Measurements from ENCODE around the gene ETNPPL. TPM values are rescaled to one million over a fixed set of nuclear protein-coding genes. Genes with fewer than 3 reads are reported as not detected.

Gene ETNPPL
- total RNA-seq, 4 donors from 2014 or later = not detected

DNA sequence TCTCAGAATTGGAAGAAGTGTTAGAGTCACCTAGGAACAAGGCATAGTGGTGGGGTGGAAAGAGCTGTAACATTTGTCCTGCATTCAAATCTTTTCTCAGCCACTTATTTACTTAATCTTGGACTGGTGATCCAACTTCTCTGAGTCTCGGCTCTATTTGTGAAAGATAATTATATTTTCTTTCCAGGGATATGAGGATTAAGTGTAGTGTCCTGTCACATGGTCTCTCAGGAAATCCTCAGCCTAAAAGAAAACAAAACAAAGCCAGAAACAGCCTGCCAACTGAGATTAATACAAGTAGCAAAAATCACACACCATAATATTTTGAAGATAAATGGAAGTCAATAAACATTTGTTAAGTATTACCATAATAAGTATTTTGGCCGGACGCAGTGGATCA is 33.3 kb upstream of the ETNPPL start:
- H3K4me3 ChIP-seq (ENCODE audit: low read depth, poor library complexity, severe bottlenecking) = no peak overlapping the region
- no peak for TF ChIP-seq POLR2A (IDR thresholded peaks at IDR 0.05)
- TF ChIP-seq, protein P1, sequence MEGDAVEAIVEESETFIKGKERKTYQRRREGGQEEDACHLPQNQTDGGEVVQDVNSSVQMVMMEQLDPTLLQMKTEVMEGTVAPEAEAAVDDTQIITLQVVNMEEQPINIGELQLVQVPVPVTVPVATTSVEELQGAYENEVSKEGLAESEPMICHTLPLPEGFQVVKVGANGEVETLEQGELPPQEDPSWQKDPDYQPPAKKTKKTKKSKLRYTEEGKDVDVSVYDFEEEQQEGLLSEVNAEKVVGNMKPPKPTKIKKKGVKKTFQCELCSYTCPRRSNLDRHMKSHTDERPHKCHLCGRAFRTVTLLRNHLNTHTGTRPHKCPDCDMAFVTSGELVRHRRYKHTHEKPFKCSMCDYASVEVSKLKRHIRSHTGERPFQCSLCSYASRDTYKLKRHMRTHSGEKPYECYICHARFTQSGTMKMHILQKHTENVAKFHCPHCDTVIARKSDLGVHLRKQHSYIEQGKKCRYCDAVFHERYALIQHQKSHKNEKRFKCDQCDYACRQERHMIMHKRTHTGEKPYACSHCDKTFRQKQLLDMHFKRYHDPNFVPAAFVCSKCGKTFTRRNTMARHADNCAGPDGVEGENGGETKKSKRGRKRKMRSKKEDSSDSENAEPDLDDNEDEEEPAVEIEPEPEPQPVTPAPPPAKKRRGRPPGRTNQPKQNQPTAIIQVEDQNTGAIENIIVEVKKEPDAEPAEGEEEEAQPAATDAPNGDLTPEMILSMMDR (IDR thresholded peaks at IDR 0.05) = no peak
- intact Hi-C loops (cut with DNase I; ENCODE audit: low total_unique reads) = no loop called here
- 55 to 58% methylated on average over 3 of the region's 3 CpGs for WGBS, 2 donors
- no peak for DNase-seq (ENCODE audit: low spot score in 2 of 2)

DNA sequence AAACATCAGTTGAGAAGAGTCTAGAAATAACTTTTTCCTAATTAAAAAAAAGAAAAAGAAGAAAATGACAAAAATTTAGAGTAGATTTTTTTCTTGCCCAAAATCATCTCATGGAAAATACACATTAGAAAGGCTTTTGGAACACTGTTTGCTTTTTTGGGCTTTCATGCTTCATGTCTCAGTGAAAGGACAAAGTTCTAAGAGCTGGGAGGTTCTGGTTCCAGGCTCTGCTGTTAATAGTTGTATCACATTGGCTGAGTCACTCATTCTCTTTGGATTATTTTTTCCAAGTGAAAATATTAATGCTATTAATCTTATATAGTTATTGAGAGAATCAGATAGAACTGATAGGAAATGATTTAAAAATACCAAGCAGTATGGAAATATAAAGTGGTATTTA is 32.9 kb upstream of the ETNPPL start:
- intact Hi-C loops (cut with DNase I; ENCODE audit: low total_unique reads) = no loop called here
- no peak for DNase-seq (ENCODE audit: low spot score in 2 of 2)
- no peak for TF ChIP-seq POLR2A (IDR thresholded peaks at IDR 0.05)
- TF ChIP-seq, protein P1 (IDR thresholded peaks at IDR 0.05) = no peak
- H3K4me3 ChIP-seq (ENCODE audit: low read depth, poor library complexity, severe bottlenecking) = no peak overlapping the region

DNA sequence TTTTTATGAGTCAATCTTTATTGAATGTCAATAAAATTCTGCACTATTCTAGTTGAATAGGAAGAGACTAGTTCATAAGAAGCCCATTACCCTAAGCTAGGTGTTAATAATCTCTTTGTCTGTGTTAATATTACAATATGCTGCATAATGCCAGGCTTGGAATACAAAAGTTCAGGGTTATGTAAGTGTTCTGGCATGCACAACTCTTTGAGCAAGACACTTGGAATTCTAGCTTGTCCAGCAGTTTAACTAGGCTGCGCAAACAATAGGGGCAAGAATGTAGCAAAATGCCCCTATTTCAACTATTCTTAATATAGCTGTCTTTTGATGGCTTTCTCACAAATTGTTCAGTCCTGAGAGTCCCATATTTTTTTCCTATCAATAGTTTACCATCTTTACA is 31.3 kb upstream of the ETNPPL start:
- DNase-seq (ENCODE audit: low spot score in 2 of 2) = no peak
- H3K4me3 ChIP-seq (ENCODE audit: low read depth, poor library complexity, severe bottlenecking) = no peak overlapping the region
- intact Hi-C loops (cut with DNase I; ENCODE audit: low total_unique reads) = no loop called here
- WGBS, 2 donors = 51 to 54% methylated on average over 1 of the region's 1 CpG
- TF ChIP-seq, protein P1 (IDR thresholded peaks at IDR 0.05) = no peak
- TF ChIP-seq POLR2A (IDR thresholded peaks at IDR 0.05) = no peak

DNA sequence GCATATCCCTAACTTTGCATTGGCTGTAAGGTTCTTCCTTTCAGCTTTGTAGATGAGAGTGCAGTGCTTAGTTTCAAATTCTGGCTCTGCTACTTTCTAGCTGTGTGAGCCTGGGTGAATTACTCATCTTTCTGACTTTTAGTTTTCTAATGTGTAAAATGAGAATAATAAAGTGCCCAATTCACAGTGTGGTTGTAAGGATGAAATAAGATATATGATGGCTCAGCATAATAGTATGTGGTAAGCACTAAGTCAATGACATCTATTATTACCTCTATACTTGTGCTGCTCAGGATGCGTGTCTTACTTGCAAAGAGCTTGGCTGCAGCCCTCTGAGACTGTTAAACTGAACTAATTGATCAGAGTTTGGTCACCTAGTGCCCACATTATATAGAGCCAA is 30.6 kb upstream of the ETNPPL start:
- intact Hi-C loops (cut with DNase I; ENCODE audit: low total_unique reads) = no loop called here
- 93 to 100% methylated on average over 1 of the region's 1 CpG for WGBS, 2 donors
- no peak overlapping the region for H3K4me3 ChIP-seq (ENCODE audit: low read depth, poor library complexity, severe bottlenecking)
- DNase-seq (ENCODE audit: low spot score in 2 of 2) = no peak
- TF ChIP-seq, protein P1 (IDR thresholded peaks at IDR 0.05) = no peak
- TF ChIP-seq POLR2A (IDR thresholded peaks at IDR 0.05) = no peak

DNA sequence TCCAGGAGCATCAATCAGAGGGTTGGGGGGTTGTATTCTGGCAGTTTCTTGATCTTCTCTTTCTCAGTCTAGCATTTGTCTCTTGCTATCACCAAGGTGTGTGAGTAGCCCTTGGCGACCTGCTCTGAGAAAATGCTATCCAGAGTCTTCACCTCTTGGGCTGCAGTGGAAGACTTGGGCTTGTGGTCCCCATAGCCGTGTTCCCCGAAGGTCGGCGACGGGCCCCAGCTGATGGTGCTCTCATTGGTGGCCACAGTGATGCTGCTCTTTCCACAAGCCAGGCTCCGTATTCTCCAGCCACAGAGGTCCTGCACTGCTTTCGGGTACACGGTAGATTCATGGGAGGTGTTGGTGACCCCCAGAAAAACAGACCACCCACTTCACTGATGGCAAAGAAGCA is 25.9 kb upstream of the ETNPPL start:
- no peak for DNase-seq (ENCODE audit: low spot score in 2 of 2)
- no peak overlapping the region for H3K4me3 ChIP-seq (ENCODE audit: low read depth, poor library complexity, severe bottlenecking)
- TF ChIP-seq POLR2A (IDR thresholded peaks at IDR 0.05) = no peak
- TF ChIP-seq, protein P1 (IDR thresholded peaks at IDR 0.05) = no peak
- WGBS, 2 donors = 95 to 100% methylated on average over 9 of the region's 9 CpGs
- intact Hi-C loops (cut with DNase I; ENCODE audit: low total_unique reads) = no loop called here

DNA sequence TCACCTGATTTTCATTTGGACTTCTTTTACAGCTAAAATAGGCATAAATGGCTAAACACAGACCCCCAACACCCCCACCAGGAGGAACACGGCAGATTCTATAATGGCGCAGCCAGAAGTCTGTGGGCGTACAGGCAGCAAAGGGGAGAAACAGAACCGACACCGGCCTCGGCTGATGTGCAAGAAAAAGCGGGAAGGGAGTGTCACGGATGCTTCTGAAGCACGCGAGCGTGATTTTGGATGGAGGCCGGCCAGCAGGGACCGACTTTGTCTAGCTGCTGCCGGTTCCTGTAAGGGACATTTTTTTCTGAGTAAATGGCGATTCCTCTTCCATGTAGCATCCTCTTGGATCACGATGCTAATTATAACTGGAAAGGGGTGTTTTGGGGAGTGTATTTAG is 24.9 kb upstream of the ETNPPL start:
- H3K4me3 ChIP-seq (ENCODE audit: low read depth, poor library complexity, severe bottlenecking) = no peak overlapping the region
- peak in 1 of 2 donors; percentile 50 for DNase-seq (ENCODE audit: low spot score in 2 of 2)
- WGBS, 2 donors = 94 to 95% methylated on average over 16 of the region's 16 CpGs
- TF ChIP-seq, protein P1 (IDR thresholded peaks at IDR 0.05) = no peak
- TF ChIP-seq POLR2A (IDR thresholded peaks at IDR 0.05) = no peak
- intact Hi-C loops (cut with DNase I; ENCODE audit: low total_unique reads) = no loop called here
